Endodermal cell (in vitro differentiated cells): Measurements from ENCODE around the gene FKBP1B. TPM values are rescaled to one million over a fixed set of nuclear protein-coding genes. Genes with fewer than 3 reads are reported as not detected.

Experiments used
- DNase-seq: peaks from one replicate; pipeline ENCODE4 v3.0.0-alpha.2; 2017
- H3K27ac ChIP-seq: 2 replicates; pipeline ENCODE4 v1.5.1; 2013; ENCODE audit warnings: mild to moderate bottlenecking, low read depth, low read length, moderate library complexity
- H3K27me3 ChIP-seq: 2 replicates; pipeline ENCODE4 v1.6.1; 2013; ENCODE audit warnings: mild to moderate bottlenecking, low read length, moderate library complexity; ENCODE audit not compliant: insufficient read depth, control insufficient read depth, poor library complexity, severe bottlenecking
- H3K36me3 ChIP-seq: 2 replicates; pipeline ENCODE4 v1.7.0; 2013; ENCODE audit warnings: mild to moderate bottlenecking, low read length, moderate library complexity; ENCODE audit not compliant: control insufficient read depth, insufficient read depth
- H3K4me1 ChIP-seq: one replicate; pipeline ENCODE4 v1.7.0; 2013; ENCODE audit warnings: low read length; ENCODE audit not compliant: control insufficient read depth, insufficient read depth
- H3K4me3 ChIP-seq: 2 replicates; pipeline ENCODE4 v1.5.1; 2013; ENCODE audit warnings: mild to moderate bottlenecking, low read length, moderate library complexity
- H3K9ac ChIP-seq: 2 replicates; pipeline ENCODE4 v1.6.1; 2013; ENCODE audit warnings: mild to moderate bottlenecking, low read length, moderate library complexity; ENCODE audit not compliant: poor library complexity, severe bottlenecking; ENCODE audit errors: extremely low read depth
- H3K9me3 ChIP-seq: 2 replicates; pipeline ENCODE4 v1.6.1; 2013; ENCODE audit warnings: mild to moderate bottlenecking, low read length, moderate library complexity; ENCODE audit not compliant: control insufficient read depth
- H3K27ac Mint-ChIP-seq: 2 replicates; pipeline ENCODE4 v1.8.0; 2020; ENCODE audit warnings: mixed read lengths
- H3K27me3 Mint-ChIP-seq: 2 replicates; pipeline ENCODE4 v1.8.0; 2021; ENCODE audit warnings: mild to moderate bottlenecking, mixed read lengths; ENCODE audit not compliant: insufficient read depth
- H3K36me3 Mint-ChIP-seq: 2 replicates; pipeline ENCODE4 v1.8.0; 2020; ENCODE audit warnings: low read depth, mixed read lengths
- H3K4me1 Mint-ChIP-seq: 2 replicates; pipeline ENCODE4 v1.8.0; 2020; ENCODE audit warnings: mixed read lengths
- H3K4me3 Mint-ChIP-seq: 2 replicates; pipeline ENCODE4 v1.8.0; 2020; ENCODE audit warnings: mild to moderate bottlenecking, moderate library complexity, mixed read lengths
- H3K9me3 Mint-ChIP-seq: 2 replicates; pipeline ENCODE4 v1.8.0; 2020; ENCODE audit warnings: mild to moderate bottlenecking, mixed read lengths
- CTCF ChIP-seq: fragments of 200-600 bp; sonication (generic); conservative IDR thresholded peaks from 2 replicates; pipeline ENCODE4 v1.5.0; 2021; ENCODE audit warnings: antibody characterized with exemption, mild to moderate bottlenecking
- WGBS, 2 experiments: methylation state at CpG; one replicate each; pipeline versions ENCODE4 v1.1.5 to v1.1.7; 2013; ENCODE audit warnings: missing lambda C conversion rate in 2 of 2, mixed read lengths in 1 of 2; ENCODE audit not compliant: insufficient coverage in 1 of 2, insufficient read length in 1 of 2; 5-methylcytosine and 5-hydroxymethylcytosine counted together
- total RNA-seq, 2 donors: library from RNA; stranded (reverse); fragmentation: NEBNext Ultra II Directional in 1 of 2; extraction: Animal tissue kit (Norgen Biotek cat#: 25700) in 1 of 2; gene quantifications; 2 replicates in 1 of 2; 3 replicates in 1 of 2; pipeline ENCODE4 v1.2.1, GENCODE V29; 2021

Gene FKBP1B
- total RNA-seq, 2 donors from 2014 or later: 35.3 to 39.0 TPM

- Mint-ChIP-seq H3K9me3 (no peaks in the 10 kb centered on the region), H3K4me1 (peaks cover 11% of the 10 kb centered on the region), H3K36me3 (peaks cover 4% of the 10 kb centered on the region), H3K27me3 (peaks cover 2% of the 10 kb centered on the region), H3K4me3 (peak overlapping the region; percentile 98), H3K27ac (peak overlapping the region; percentile 8)
- H3K4me1 ChIP-seq: no peaks in the 10 kb centered on the region
- H3K9ac ChIP-seq: no peak overlapping the region
- H3K9me3 ChIP-seq: no peaks in the 10 kb centered on the region
- no peaks in the 10 kb centered on the region for H3K36me3 ChIP-seq
- DNase-seq: no peak
- TF ChIP-seq CTCF: no peak
- H3K27ac ChIP-seq: no peak overlapping the region
- no peaks in the 10 kb centered on the region for H3K27me3 ChIP-seq
- 68 to 69% methylated on average over 7 to 8 of the region's 8 CpGs for WGBS, 2 experiments
- peak overlapping the region; percentile 35 for H3K4me3 ChIP-seq
These were observed 1.9 kb upstream of the FKBP1B start for GRCh38 chr2:24047703-24048033.

GRCh38 chr2:24048769-24049484 lies 614 bp upstream of the FKBP1B start:
- Histone ChIP-seq H3K4me3 (peak overlapping the region; percentile 83), H3K27me3 (no peaks in the 10 kb centered on the region), H3K9me3 (no peaks in the 10 kb centered on the region), H3K27ac (no peak overlapping the region), H3K4me1 (no peaks in the 10 kb centered on the region), H3K9ac (no peak overlapping the region), H3K36me3 (no peaks in the 10 kb centered on the region)
- H3K27ac Mint-ChIP-seq: no peak overlapping the region
- no peak for DNase-seq
- H3K4me1 Mint-ChIP-seq: peaks cover 11% of the 10 kb centered on the region
- H3K36me3 Mint-ChIP-seq: no peaks in the 10 kb centered on the region
- TF ChIP-seq CTCF: no peak
- H3K9me3 Mint-ChIP-seq: no peaks in the 10 kb centered on the region
- WGBS, 2 experiments: 81 to 88% methylated on average over 10 to 23 of the region's 23 CpGs
- H3K27me3 Mint-ChIP-seq: peaks cover 2% of the 10 kb centered on the region
- no peak overlapping the region for H3K4me3 Mint-ChIP-seq

DNA sequence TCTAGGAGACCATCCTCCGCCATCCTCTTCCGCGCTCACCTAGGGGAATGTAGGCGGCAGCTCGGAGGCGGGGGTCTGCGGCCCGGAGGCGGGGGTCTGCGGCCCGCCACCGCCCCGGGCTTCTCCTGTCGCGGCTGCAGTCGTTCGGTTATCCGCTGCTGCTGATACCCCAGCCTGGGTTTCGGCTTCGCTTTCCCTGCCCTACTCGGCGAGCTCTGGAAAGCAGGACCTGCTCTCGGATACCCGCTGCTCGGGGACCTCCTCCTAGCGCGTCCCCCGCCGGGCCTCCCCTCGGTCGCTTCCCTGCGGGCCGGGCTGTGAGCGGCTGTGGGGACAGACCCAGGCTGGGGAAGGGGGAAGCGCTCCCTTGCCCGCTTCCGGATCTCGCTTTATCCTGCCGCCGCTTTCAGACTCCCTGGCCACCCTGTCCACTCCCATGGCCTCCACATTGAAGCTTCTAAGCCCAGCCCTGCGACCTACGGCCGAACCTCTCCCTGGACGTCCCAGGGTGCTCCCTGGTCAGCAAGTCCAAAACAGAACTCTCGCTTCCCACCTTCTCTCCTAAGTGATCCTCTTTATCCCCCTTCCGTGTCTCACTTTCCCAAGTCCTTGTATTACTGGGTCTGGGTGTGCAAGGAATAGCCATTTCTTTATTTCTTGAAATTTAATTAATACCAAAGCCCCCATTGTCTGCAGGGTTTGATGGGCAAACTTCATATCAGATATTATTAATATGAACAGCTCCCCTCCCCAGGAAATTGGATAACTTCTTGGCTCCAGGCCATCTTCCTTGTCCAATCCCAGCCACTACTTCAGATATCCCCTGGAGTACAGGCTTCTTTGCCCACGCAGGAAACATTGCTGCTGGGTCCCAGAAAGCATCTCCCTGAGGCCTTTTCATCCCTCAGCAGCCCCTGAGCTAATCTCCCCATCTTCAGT lies 769 bp downstream of the FKBP1B start:
- no peak overlapping the region for H3K27ac ChIP-seq
- H3K27ac Mint-ChIP-seq: no peak overlapping the region
- peak; percentile 81 for DNase-seq

More for the DNA sequence above, 769 bp downstream of the FKBP1B start:
- Mint-ChIP-seq H3K4me1 (peaks cover 11% of the 10 kb centered on the region), H3K27me3 (peaks cover 2% of the 10 kb centered on the region), H3K9me3 (no peaks in the 10 kb centered on the region), H3K36me3 (peaks cover 6% of the 10 kb centered on the region), H3K4me3 (no peak overlapping the region)
- no peaks in the 10 kb centered on the region for H3K27me3 ChIP-seq
- peak overlapping the region; percentile 8 for H3K9ac ChIP-seq
- H3K4me1 ChIP-seq: no peaks in the 10 kb centered on the region
- no peaks in the 10 kb centered on the region for H3K9me3 ChIP-seq
- H3K36me3 ChIP-seq: peaks cover under 1% of the 10 kb centered on the region
- 4 to 5% methylated on average over 27 to 47 of the region's 47 CpGs for WGBS, 2 experiments
- H3K4me3 ChIP-seq: peak overlapping the region; percentile 83
- TF ChIP-seq CTCF: no peak
